GM18861 (cell line): Measurements from ENCODE around the gene USH1G.
"Not testable (repeated sequence)": the region's sequence is repeated elsewhere in the genome, so short reads cannot be mapped to it uniquely, and the experiment has no call there.

Source experiments
- ATAC-seq: cut with Tn5 transposase; IDR thresholded peaks from one replicate; pipeline ENCODE4 v1.9.1; 2021; ENCODE audit not compliant: unreplicated experiment

The USH1G gene

DNA sequence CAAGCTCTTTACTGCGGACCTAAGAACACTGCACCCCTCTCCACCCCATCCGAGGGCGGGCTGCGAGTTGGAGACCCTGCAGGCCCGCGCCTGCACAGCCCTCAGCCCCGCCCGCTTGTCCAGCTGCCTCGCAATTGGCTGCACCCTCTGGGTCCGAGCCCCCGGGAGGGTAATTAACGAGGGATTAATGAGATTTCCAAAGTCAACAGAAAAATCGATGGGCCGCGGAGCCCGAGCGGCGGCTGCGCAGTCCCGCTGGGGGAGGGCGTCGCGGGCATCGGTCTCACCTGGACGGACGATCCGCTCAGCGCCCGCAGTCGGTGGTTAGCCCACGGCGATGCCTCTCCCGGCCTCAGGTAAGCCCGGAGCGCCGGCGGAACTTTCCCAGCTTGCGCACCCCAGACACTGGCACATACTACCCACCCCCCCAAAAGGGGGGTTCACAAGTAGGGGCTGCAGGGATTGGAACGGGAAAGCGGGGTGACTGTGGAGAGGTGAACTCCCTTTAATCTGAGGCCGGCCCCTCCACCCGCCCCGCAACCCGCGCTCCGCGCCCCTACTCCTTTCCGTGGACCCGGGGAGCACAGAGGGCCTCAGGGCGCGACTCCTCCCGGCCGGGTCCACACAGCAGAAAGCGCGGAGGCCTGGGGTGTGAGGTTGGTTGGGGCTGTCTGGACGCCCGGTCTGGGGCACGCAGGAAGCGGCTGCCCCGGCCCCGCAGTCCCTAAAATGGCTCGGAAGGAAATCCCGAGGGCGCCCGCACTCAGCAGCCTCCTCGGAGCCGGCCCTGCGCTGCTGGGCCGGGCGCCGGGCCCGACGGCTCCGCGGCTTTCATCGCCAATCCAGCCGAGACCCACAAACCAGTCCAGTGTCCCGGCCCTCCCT lies 12.8 kb upstream of the USH1G start, which contains the start of gene OTOP3:
TSS of gene OTOP3 (plus strand) at position 314 of the 885 bp plus-strand sequence. CDS start at position 338, 24 bp downstream.
- no peak for ATAC-seq

DNA sequence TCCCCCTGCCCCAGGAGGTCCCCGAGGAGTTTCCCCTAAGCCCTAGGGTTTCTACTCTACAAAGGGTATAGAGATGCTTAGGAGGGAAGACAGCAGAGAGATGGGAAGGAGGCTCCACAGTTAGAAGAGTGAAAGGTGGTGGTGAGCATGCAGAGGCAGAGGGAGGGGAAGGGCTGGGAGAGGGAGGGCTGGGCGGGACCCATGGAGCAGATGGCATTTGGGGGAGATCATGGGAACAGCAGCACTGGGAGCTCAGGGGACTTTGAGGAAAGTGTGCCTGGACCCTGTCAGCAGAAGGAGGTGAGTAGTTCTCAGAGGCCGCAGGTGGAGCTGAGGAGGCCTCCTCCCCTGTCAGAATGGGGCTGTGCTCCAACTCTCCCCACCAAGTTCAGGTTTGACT lies 12.0 kb upstream of the USH1G start:
- no peak for ATAC-seq

DNA sequence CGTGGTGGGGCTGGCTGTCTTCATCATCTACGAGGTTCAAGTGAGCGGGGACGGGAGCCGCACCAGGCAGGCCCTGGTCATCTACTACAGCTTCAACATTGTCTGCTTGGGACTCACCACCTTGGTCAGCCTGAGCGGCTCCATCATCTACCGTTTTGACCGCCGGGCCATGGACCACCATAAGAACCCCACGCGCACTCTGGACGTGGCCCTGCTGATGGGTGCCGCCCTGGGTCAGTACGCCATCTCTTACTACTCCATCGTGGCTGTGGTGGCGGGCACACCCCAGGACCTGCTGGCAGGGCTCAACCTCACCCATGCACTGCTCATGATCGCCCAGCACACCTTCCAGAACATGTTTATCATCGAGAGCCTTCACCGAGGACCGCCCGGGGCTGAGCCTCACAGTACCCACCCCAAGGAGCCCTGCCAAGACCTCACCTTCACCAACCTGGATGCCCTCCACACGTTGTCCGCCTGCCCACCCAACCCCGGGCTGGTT lies 7.5 kb upstream of the USH1G start:
- ATAC-seq = no peak

DNA sequence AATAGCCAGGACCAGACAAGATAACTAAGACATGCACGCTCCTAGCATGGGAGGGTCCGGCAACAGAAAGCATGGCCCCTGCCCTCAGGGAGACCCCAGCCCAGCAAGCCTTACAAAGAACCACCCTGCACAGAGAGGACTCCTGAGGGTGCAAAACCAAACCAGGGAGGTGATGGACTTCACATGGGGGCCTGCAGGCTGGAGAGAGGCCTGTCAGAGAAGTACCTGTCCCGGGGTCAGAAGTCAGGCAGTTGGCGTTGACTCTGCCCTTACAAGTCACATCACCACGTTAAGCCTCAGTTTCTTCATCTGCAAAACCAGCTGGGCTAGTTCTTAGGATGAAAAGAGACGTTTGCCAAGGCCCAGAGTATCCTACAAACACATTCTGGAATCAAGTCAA lies 5.7 kb upstream of the USH1G start:
- ATAC-seq = no peak

DNA sequence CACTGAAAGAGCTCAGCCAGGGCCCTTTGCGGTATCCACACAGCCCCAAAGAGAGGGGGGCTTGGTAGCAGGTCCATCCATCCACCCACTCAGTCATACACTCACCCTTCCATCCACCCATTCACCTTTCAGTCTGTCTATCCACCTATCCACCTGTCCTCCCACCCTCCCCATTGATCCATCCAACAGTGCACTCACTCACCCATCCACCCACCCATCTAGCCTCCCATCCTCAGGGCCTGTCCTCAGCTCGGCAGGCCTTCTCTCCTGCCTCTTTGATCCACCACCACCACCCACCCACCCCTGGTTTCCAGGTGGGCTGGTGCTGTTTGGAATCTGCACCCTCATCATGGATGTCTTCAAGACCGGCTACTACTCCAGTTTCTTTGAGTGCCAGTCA lies 2.2 kb upstream of the USH1G start:
- no peak for ATAC-seq

DNA sequence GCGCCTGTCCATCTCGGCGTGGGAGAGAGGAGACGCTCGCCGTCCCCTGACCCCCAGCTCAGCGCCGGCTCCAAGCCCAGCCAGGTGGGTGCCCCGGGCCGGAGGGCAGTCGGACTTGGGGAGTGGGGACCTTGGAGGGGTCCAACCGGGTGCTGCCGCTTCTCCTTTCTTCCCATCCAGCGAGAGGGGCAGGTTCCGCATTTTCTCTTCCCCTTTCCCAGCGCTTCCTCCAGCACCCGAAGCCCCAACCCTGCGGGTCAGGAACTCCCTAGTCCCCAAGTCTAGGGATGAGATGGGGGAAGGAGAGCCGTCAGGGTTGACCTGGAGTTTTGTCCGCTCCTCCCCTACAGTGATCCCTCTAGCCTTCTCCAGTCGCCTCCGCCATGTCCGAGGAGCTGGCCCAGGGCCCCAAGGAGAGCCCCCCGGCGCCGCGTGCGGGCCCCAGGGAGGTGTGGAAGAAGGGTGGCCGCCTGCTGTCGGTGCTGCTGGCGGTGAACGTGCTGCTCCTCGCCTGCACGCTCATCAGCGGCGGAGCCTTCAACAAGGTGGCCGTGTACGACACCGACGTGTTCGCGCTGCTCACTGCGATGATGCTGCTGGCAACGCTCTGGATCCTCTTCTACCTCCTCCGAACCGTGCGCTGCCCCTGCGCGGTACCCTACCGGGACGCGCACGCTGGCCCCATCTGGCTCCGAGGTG lies 1.3 kb upstream of the USH1G start, which contains the start of gene OTOP2:
TSS of gene OTOP2 (plus strand) at position 24 of the 699 bp plus-strand sequence. CDS start at position 384, 360 bp downstream.
- no peak for ATAC-seq

DNA sequence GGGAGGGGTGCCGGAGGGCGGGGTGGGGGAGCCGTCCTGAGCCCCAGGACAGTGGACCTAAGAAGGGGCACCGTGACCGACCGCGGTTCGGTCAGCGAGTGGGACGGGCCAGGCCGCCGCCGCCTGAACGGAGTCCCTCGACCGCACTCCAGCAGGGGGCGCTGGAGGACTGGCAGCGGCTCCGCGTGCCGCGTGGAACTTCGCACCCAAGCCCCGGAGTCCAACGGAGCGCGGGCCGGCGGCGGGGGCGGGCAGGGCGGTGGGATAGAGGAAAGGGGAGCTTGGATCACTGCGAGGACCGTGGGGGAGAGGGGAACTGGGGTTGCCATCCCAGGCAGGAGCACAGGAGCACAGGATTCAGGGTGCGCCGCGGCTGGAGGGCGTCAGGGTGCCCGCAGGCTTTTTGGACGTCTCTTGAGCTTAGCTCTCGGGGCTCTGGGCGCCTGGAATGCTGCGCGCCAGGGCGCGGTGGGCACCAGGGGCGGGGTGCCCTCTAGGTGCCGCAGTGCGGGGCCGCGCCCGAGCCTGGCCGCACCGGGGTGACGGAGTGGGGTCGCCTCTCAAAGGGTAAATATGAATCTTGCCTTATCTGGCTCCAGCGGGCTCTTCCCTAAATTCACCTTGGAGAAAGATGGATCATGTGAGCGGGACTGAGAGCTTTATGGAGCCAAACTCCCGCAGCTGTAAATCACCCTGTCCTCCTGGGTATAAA lies 639 bp upstream of the USH1G start:
- ATAC-seq = no peak

DNA sequence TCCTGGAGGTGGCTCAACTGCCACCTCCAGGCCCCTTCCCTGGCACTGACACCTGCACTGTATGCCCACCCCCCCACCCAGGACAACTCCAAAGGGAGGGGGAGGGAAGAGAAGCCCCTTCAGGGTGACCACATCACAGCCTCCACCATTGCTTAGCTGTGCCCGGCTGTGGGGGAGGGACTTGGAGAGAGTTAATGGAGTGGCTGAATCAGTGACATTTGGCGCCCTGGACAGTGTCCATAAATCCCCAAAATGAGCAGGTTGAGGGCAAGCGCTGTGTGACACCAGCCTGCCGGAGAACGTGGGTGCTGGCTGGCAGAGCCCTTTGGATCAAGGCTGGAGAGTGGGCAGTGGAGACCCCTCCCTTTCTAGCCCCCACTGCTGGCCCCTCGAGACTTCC lies 883 bp downstream of the USH1G start:
- no peak for ATAC-seq

DNA sequence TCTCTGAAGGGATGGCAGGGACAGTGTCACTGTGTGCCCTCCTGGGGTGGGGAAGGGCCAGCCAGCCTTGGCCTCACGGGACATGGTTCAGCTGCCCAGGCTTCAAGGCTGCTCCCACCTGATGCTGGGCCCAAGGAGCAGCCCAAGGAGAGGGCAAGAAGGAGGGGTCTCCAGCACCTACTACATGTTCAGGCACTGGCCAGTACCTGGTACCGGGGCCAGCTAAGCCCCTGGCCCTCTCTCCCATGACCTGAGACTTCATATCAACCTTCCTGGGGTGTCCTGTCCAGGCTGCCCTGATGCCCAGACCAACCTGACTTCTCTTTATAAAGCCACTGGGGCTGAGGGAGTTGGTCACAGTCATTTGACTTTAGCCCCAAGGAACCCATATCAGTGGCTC lies 1.3 kb downstream of the USH1G start:
- ATAC-seq = no peak

DNA sequence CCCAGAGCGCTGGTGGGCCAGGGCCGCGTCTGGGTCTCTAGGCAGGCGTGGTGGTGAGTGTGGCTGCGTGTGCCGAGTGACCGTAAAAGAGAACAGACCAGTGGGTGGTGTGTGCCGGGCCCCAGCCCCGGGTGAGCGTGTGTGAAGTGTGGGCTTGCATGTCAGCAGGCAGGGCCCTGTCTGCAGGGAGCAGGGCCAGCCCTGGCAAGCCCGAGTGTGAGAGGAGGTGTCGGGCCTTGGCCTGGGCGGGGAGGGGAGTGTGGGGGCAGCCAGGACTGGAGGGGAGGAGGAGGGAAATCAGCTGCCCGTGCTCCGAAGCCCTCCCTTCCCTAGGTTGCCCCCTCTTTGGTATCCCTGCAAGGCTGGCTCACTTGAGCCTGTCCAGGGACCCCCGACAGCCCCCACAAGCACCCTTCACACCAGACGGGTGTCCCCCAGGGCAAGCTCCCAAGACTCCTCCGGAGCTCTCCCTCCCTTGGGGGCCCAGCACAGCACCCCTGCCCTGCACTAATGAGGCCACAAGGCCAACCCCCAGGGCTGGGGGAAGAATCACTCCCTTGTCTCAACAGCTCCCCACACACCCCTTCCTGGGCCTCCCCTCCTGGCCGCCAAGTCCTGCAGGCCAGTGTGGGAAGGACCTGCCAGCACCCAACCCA lies 1.9 kb downstream of the USH1G start:
- no peak for ATAC-seq

DNA sequence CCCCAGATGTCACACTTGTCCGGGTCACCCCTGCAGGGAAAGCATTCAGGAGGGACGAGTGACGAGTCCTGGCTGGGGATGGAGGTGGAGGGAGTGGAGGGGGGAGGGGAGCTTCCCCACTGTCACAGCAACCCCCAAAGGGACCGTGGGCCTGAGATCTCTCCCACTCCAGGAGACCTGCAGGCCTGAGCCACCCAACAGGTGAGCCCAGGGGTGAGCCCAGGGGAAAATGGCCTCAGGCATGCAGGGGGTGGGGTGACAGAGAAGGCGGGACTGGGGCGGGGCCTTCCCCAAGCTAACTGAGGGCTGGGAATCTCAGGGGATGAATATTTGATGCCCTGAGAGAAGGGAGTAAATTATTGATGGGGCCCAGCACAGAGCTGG lies 2.4 kb downstream of the USH1G start:
- no peak for ATAC-seq

DNA sequence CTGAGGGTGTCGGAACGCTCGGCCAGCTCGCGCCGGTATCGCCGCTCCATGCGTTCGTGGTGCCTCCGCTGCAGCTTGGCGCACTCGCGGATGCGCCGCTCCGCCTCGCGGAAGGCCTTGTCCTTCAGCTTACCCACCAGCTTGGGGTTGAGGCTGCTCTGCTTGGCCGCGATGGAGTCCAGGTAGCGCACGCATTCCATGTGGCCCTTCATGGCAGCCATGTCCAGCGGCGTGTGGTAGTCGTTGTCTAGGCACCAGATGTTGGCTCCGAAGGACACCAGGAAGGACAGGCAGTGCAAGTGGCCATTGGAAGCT lies 2.8 kb downstream of the USH1G start:
- ATAC-seq = no peak

DNA sequence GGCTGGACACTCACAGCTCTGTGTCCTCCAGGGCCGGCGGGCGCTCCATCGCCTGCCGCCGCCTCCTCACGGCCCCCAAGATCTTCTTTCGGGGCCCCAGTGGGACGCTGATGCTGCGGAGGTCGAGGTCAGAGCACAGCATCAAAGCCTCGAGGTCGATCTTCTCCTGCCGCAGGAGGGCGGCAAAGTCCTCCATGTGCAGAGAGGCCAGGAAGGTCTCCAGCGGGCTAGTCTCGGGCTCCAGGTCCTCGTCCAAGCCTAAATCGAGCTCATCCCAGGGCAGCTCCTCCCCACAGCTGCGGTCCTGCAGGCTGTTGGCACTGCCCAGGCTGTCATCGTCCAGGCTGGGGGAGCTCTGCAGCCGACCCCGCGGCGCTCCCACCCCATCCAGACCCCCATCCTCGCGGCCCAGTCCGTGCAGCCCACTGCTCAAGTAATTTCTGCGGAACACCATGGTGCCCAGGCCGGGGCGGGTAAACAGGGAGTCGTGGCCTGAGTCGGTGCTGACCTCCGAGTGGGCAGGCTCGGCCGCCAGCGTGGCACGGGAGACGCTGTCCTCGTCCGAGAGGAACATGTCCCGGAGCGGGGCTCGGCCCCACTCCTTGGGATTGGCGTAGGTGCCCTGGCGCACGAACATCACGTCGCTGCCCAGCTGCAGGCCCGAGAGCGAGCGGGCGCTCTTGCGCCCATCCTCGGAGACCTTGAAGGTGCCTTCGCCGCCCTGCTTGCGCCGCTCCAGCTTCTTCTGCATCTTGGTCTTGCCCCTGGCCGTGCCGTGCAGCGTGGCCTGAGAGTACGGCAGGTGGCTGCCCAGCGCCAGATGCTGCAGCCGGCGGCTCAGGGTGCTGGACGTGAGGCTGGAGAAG lies 3.4 kb downstream of the USH1G start:
- ATAC-seq = no peak

DNA sequence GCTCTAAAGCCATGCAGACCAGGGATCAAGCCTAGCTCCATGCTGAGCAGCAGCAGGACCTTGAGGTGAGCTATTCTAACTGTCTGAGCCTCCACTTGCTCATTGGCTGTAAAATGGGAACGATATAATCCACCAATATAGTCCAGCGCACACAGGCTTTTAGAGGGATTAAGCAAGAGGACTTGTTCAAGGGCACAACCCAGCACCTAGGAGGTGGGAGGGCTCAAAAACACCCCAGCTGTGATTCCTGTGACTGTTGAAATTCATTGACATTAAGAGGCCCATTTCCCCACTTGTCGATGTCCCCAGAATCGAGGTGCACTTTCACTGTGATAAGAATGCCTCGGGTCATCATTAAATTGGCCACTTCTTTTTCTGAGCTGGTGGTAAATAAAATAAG lies 4.1 kb downstream of the USH1G start:
- no peak for ATAC-seq

DNA sequence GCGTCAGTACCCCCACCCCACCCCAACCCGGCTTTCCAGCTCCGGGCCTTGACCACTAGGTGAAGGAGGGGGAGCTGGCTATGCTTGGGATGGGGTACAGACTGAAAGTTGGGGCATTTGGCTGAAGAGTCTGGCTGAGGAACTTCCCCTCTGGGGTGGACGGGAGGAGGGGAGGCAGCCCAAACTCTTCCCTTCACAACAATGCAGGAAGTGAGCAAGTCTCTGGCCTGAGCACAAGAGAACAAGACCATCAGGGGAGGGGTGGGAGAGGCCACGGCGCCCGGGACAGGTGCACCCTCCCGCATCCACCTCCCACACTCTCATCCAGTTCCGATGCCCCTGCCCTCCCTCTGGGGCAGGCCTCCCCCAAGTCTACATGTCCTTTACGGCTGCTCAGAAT lies 5.6 kb downstream of the USH1G start:
- ATAC-seq = no peak

DNA sequence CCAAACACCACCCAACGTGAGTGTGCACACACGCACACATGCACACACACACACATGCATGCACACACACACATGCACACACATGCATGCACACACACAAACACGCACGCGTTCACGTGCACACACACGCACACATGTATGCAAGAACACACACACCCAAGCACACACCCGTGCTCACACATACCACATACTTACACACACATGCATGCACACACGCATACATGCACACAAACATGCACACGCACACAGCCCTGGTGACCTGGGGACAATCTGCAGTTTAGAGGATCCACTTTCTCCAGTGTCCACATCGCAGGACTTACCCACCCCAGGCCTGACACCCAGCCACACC lies 6.2 kb downstream of the USH1G start:
- ATAC-seq = no peak

DNA sequence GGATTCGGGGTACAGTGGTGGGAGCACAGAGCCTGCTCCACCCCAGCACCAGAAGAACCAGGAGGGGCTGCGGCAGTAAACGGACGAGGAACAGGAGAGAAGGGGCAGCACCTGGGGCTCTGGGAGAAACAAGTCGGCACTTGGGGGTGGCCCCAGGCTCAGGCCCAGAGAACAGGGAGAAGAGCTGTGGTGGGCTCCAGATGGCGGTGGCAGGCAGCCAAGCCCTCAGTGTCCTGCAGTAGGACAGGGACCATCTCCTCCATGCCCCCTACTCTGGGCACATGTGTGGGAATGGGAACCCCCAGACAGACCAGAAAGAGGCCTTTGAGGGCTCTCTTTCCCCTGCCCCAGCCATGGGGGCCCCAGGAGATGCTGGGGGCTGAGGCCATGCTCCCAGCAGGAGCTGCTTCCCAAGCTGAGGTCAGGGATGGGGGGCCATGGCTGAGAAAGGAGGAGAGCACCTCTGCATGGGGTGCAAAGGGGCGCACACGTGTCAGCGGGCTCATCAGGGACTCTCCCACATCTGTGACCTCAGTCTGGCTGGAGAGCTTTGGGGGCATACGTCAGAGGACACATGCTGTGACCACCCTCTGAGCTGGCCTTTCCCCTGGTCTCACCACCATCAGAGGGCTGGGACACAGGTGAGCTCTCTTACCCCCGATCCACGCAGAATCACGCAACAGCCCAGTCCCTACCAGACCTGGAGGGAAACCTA lies 6.8 kb downstream of the USH1G start:
- ATAC-seq = no peak

DNA sequence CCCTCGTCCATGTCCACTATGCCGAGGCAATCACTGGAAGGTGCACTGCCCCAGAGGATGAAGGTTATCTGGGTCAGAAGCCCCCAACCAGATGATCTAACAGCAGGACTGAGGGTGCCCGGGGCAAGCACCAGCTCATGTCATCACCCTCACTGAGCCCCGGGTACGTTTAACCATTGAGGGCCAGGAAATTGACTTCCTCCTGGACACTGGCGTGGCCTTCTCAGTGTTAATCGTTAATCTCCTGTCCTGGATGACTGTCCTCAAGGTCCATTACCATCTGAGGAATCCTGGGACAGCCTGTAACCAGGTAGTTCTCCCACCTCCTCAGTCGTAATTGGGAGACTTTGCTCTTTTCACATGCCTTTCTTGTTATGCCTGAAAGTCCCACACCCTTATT lies 11.6 kb downstream of the USH1G start:
- not testable (repeated sequence) for ATAC-seq

DNA sequence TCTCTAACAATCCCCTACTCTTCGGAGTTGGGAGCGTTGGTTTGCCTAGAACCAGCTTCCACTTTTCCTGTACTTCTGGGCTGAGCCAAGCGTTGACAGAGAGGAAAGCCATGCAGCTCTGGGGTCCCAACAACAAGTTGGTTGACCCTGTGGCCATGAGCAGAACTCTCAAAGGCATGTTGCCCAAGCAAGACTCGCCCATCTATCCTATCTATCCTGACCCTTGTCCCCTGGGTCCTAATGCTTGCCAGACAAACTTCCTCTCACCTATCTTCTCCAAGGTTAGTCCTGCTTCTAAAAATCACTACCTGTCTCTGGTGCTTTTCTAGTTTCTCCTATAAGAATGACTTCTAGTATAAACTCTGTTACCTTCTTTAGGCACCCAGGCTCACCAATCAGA lies 14.0 kb downstream of the USH1G start:
- not testable (repeated sequence) for ATAC-seq

DNA sequence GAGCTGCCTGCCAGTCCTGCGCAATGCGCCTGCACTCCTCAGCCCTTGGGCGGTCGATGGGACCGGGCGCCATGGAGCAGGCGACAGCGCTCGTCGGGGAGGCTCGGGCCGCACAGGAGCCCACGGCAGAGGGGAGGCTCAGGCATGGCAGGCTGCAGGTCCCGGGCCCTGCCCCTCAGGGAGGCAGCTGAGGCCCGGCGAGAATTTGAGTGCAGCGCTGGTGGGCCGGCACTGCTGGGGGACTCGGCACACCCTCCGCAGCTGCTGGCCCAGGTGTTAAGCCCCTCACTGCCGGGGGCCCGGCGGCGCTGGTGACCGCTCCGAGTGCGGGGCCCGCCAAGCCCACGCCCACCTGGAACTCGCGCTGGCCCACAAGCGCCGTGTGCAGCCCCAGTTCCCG lies 16.0 kb downstream of the USH1G start:
- no peak for ATAC-seq
